Measurements from ENCODE around the gene UBN1. TPM values are rescaled to one million over a fixed set of nuclear protein-coding genes. Genes with fewer than 3 reads are reported as not detected.
A peak's percentile ranks its signal among the peaks of the same experiment; 100 is the strongest.
"Not testable (repeated sequence)": the region's sequence is repeated elsewhere in the genome, so short reads cannot be mapped to it uniquely, and the experiment has no call there.

Gene UBN1
- total RNA-seq, 2 donors from 2014 or later: 28.0 to 33.6 TPM

- intact Hi-C loops (cut with DNase I): no loop called here
- ATAC-seq (no peak), DNase-seq (no peak)
Observed at GRCh38 chr16:4913774-4914525, 66.7 kb downstream of the UBN1 start.

- DNase-seq: no peak
- intact Hi-C loops (cut with DNase I): no loop called here
- ATAC-seq: no peak
Observed at GRCh38 chr16:4914528-4915225, 67.4 kb downstream of the UBN1 start.

- no peak for ATAC-seq
- no peak for DNase-seq
- intact Hi-C loops (cut with DNase I): no loop called here
Observed at GRCh38 chr16:4915226-4915761, 68.0 kb downstream of the UBN1 start.

- DNase-seq: no peak
- peak in 1 of 2 donors; percentile 40 for ATAC-seq
- intact Hi-C loops (cut with DNase I): no loop called here
Observed at GRCh38 chr16:4917117-4917516, 69.8 kb downstream of the UBN1 start.

DNA sequence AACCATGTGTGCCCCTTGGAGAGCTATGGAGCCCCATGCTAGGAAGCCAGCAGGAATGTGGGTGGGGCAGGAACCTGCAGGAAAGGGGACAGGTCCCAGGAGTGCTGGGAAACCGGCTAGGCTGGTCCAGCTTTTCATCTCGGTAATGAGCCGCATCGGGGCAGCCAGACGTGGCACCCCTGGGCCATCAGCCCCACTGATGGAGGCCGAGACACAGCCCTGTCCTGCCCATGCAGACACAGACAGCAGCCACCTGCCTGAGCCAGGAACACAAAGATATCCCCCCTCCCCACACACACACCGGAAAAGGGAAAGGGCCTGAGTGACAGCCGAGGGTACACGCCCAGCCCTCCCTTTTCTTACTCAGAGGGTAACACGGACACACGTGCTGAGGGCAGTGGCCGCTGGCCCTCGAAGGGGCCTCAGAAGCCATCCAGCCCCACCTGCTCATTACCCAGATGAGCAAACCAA lies 71.5 kb downstream of the UBN1 start:
- ATAC-seq (no peak), DNase-seq (no peak)
- intact Hi-C loops (cut with DNase I): no loop called here

GRCh38 chr16:4920826-4921225 lies 73.5 kb downstream of the UBN1 start:
- DNase-seq: no peak
- no peak for ATAC-seq
- intact Hi-C loops (cut with DNase I): no loop called here

DNA sequence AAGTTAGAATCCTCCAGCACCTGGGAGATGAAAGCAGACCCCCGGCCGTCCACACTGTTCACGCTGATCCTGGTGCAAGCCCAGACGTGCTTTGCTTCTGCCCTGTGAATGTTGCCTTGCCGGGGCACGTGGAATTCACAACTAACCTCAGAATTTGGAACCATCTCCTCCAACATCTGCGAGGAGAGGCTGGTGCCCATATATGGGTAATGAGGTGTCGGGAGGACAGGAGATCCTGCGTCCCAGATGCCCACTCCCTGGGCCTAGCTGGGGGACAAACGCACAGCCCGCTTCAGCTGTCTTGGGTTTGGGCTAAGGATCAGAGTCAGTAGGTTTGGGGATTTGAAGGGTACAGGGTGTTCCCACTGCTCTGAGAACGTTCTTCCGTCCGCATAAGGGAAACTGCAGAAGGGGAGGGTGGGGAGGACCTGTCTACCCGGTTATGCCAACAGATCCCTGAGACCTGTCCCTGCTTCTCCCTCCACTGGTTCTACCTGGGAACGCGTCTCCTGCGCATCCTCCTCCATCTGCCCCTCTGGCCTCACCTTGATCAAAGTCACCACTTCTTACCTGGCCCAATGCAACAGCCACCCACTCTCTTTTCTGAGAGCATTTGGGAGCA lies 75.6 kb downstream of the UBN1 start:
- no peak for ATAC-seq
- intact Hi-C loops (cut with DNase I): no loop called here
- no peak for DNase-seq

DNA sequence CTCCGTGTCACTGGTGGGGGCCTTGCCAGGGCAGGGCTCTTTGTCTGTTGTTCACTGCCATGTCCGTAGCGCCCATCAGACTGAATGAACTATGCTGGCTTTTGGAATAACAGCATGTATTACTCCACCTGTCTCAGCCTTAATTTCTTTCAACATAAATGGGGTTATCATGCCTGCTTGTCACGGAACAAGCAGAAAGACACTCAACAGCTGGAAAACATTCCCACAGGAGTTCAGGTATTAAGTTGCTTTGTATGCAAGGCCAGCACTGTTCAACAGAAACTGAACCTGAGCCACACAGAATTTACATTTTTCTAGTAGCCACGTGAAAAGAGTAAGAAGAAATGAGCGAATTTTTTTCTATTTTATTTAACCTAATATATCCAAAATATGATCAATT lies 76.6 kb downstream of the UBN1 start:
- intact Hi-C loops (cut with DNase I): no loop called here
- ATAC-seq: no peak

GRCh38 chr16:4924593-4925292 lies 77.5 kb downstream of the UBN1 start:
- DNase-seq: no peak
- no peak for ATAC-seq
- intact Hi-C loops (cut with DNase I): no loop called here

More for the DNA sequence above, 76.6 kb downstream of the UBN1 start:
- DNase-seq: no peak

DNA sequence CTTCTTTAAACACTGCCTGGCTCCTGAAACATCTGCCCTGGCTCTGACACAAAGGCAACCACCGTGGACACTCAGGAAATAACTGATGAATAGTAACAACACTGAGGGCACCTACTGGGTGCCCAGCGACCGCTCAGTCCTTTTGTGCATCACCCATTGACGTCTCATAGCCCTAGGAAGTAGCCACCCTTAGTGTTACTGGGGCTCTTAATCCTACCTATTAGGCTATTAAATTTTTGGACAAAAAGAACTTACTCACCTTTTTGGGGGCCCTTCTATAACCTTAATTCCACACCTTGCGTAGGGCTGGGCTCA lies 78.0 kb downstream of the UBN1 start:
- DNase-seq (no peak), ATAC-seq (no peak)
- intact Hi-C loops (cut with DNase I): no loop called here

GRCh38 chr16:4925791-4926190 lies 78.5 kb downstream of the UBN1 start:
- ATAC-seq: no peak
- DNase-seq: no peak
- intact Hi-C loops (cut with DNase I): no loop called here

- DNase-seq: no peak
- ATAC-seq: no peak
- intact Hi-C loops (cut with DNase I): no loop called here
Observed at GRCh38 chr16:4926928-4927327, 79.6 kb downstream of the UBN1 start.

DNA sequence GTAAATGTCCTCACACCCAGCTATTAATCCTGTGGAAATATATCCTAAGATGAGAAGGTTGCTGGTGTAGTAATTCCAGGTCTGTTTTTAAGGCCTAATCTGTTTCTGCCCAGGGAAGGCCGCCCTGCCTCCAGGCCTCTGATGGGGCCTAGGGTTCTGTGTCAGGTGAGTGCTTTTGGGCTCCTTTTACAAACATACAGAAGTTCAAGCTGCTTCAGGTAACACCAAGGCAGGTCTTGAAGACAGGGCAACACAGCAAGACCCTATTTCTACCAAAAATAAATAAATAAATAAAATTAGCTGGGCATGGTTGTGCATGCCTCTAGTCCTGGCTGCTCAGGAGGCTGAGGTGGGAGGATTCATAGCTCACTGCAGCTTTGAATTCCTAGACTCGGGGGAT lies 80.4 kb downstream of the UBN1 start:
- intact Hi-C loops (cut with DNase I): no loop called here
- ATAC-seq (no peak), DNase-seq (no peak)

DNA sequence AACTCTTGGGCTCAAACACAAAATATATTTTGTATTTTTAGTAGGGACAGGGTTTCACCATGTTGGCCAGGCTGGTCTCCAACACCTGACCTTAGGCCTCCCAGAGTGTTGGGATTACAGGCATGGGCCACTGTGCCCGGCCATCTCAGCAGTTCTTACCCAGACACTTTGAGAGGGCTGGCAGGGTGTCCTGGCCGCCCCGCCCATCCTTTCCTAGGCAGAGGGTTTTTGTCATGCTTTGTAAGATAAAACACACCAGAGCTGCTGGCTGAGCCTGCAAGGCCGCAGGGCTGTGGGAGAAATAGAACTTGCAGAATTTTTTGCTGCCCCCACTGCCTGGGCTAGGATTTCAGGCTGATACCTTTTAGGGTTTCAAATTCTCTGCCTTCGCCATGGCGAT lies 80.9 kb downstream of the UBN1 start:
- DNase-seq (no peak), ATAC-seq (peak; percentile 24 to 62)
- intact Hi-C loops (cut with DNase I): no loop called here

DNA sequence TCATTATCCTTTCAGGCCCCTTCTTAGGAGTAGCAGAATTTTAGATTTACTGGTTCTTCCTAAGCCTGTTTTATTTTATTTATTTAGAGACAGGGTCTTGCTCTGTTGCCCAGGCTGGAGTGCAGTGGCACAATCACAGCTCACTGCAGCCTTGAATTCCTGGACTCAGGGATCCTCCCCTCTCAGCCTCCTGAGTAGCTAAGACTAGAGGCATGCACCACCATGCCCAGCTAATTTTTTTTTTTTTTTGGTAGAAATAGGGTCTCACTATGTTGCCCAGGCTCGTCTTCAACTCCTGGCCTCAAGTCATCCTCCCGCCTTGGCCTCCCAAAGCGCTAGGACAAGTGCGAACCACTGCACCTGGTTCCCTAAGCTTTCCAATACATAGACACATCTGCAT lies 82.3 kb downstream of the UBN1 start:
- intact Hi-C loops (cut with DNase I): loop anchor here in 1 of 2 donors (10.0 kb wide), 1 partner anchor 45 kb away; no protein-coding TSS in a partner anchor
- not testable (repeated sequence) for DNase-seq, ATAC-seq

- no peak for ATAC-seq
- no peak for DNase-seq
- intact Hi-C loops (cut with DNase I): loop anchor here in 1 of 2 donors (10.0 kb wide), 1 partner anchor 47 kb away; no protein-coding TSS in a partner anchor
Observed at GRCh38 chr16:4931381-4931780, 84.1 kb downstream of the UBN1 start.
